ENCODE measurements around the gene TAL2.

TAL2 gene

GRCh38 chr9:105706156-105706555 lies 43.9 kb downstream of the TAL2 start:
- no peak for DNase-seq (ENCODE audit: low read depth in 2 of 3, low spot score in 2 of 3)

GRCh38 chr9:105708405-105708804 lies 46.1 kb downstream of the TAL2 start:
- DNase-seq (ENCODE audit: low read depth in 2 of 3, low spot score in 2 of 3): no peak

DNA sequence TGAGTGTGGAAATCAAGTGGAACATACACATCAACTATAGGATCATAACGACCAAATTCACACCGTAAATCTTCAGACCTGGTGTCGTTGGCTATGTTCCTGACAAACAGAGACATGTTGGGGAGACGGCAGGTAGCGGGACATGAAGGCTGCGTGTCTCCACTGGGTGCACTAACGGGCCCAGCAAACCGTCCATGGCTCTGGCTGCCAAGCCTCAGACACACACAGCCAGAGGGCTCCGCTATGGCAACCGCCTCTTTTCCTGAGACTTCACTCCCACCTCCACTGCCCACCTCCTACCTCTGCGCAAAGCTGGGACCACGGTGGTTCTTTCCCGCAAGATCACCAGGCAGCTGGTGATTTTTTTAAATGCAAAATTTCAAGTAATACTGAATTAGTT lies 48.4 kb downstream of the TAL2 start:
- DNase-seq (ENCODE audit: low read depth in 2 of 3, low spot score in 2 of 3): no peak

DNA sequence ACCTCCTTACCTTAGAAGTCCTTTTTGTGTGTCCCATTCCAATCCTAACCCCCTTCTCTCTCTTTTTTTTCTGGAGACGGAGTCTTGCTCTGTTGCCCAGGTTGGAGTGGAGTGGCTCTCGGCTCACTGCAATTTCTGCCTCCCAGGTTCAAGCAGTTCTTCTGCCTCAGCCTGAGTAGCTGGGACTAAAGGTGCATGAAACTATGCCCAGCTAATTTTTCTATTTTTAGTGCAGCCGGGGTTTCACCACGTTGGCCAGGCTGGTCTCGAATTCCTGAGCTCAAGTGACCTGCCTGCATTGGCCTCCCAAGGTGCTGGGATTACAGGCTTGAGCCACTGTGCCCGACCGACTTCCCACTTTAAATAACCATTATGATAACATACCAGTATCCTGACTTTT lies 49.6 kb downstream of the TAL2 start:
- no peak for DNase-seq (ENCODE audit: low read depth in 2 of 3, low spot score in 2 of 3)

DNA sequence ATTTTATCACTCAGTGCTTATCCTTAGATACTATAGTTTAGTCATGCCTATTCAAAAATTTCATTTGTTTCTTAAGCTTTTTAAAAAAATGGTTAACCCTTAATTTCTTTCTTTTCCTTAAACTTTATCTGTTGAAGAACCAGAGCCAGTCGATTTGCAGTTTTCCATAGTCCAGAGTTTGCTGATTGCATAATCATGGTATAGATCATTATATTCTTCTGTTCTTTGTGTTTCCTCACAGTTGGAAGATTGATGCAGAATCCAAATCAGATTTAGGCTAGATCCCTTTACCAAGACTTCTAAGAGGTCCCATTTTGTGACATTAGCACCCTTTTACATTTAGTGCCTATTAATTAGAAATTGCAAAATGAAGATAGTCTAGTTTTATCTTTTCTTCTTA lies 50.0 kb downstream of the TAL2 start:
- DNase-seq (ENCODE audit: low read depth in 2 of 3, low spot score in 2 of 3): no peak

All from activated CD8-positive, alpha-beta memory T cell treated with anti-CD3 and anti-CD28 coated beads for 48 hours (primary cell).